Measurements from ENCODE around the gene CHRM3. TPM values are rescaled to one million over a fixed set of nuclear protein-coding genes. Genes with fewer than 3 reads are reported as not detected.

CHRM3 gene
- total RNA-seq, 1 donor from 2014 or later: 1.1 TPM

GRCh38 chr1:239421811-239422210, 35.4 kb downstream of the CHRM3 start:
- Mint-ChIP-seq H3K4me3 (ENCODE audit: unreplicated experiment) (no peak overlapping the region), H3K9me3 (ENCODE audit: unreplicated experiment) (no peaks in the 10 kb centered on the region), H3K36me3 (ENCODE audit: low read depth, unreplicated experiment) (no peaks in the 10 kb centered on the region), H3K27me3 (ENCODE audit: low read depth, unreplicated experiment) (no peaks in the 10 kb centered on the region), H3K27ac (ENCODE audit: unreplicated experiment) (no peak overlapping the region), H3K4me1 (ENCODE audit: low read depth, unreplicated experiment) (no peaks in the 10 kb centered on the region)
- Histone ChIP-seq H3K36me3 (ENCODE audit: insufficient read depth, low read length) (no peaks in the 10 kb centered on the region), H3K27me3 (ENCODE audit: insufficient read depth, low read length) (no peaks in the 10 kb centered on the region), H3K79me2 (ENCODE audit: insufficient read depth, low read length) (no peaks in the 10 kb centered on the region), H3K27ac (ENCODE audit: low read depth, low read length) (no peak overlapping the region), H3K9ac (ENCODE audit: low read length) (no peak overlapping the region), H3K4me1 (ENCODE audit: insufficient read depth, low read length) (no peaks in the 10 kb centered on the region), H2AFZ (ENCODE audit: low read depth, low read length) (no peak overlapping the region), H4K20me1 (ENCODE audit: insufficient read depth, low read length) (no peaks in the 10 kb centered on the region), H3K4me3 (ENCODE audit: insufficient read depth, low read depth, low read length) (no peak overlapping the region), H3K4me2 (ENCODE audit: low read length) (no peak overlapping the region), H3K9me3 (ENCODE audit: insufficient read depth, low read depth, low read length) (no peaks in the 10 kb centered on the region)
- FAIRE-seq: no peak
- TF ChIP-seq EZH2 (IDR thresholded peaks at IDR 0.05; ENCODE audit: insufficient read depth, low read length): no peak
- no peak for TF ChIP-seq CTCF (IDR thresholded peaks at IDR 0.05; ENCODE audit: insufficient read depth, low read depth, low read length)
- peak; percentile 27 for DNase-seq (ENCODE audit: low read depth)

GRCh38 chr1:239422818-239423217, 36.5 kb downstream of the CHRM3 start:
- Histone ChIP-seq H3K4me2 (ENCODE audit: low read length) (no peak overlapping the region), H2AFZ (ENCODE audit: low read depth, low read length) (no peak overlapping the region), H3K9ac (ENCODE audit: low read length) (no peak overlapping the region), H3K27ac (ENCODE audit: low read depth, low read length) (no peak overlapping the region), H3K9me3 (ENCODE audit: insufficient read depth, low read depth, low read length) (no peaks in the 10 kb centered on the region), H3K4me3 (ENCODE audit: insufficient read depth, low read depth, low read length) (no peak overlapping the region), H4K20me1 (ENCODE audit: insufficient read depth, low read length) (no peaks in the 10 kb centered on the region), H3K27me3 (ENCODE audit: insufficient read depth, low read length) (no peaks in the 10 kb centered on the region), H3K4me1 (ENCODE audit: insufficient read depth, low read length) (no peaks in the 10 kb centered on the region), H3K79me2 (ENCODE audit: insufficient read depth, low read length) (no peaks in the 10 kb centered on the region), H3K36me3 (ENCODE audit: insufficient read depth, low read length) (no peaks in the 10 kb centered on the region)
- Mint-ChIP-seq H3K27ac (ENCODE audit: unreplicated experiment) (no peak overlapping the region), H3K9me3 (ENCODE audit: unreplicated experiment) (no peaks in the 10 kb centered on the region), H3K4me1 (ENCODE audit: low read depth, unreplicated experiment) (peaks cover under 1% of the 10 kb centered on the region), H3K27me3 (ENCODE audit: low read depth, unreplicated experiment) (no peaks in the 10 kb centered on the region), H3K36me3 (ENCODE audit: low read depth, unreplicated experiment) (no peaks in the 10 kb centered on the region), H3K4me3 (ENCODE audit: unreplicated experiment) (no peak overlapping the region)
- no peak for DNase-seq (ENCODE audit: low read depth)
- no peak for FAIRE-seq
- TF ChIP-seq EZH2 (IDR thresholded peaks at IDR 0.05; ENCODE audit: insufficient read depth, low read length) (no peak), CTCF (IDR thresholded peaks at IDR 0.05; ENCODE audit: insufficient read depth, low read depth, low read length) (no peak)

GRCh38 chr1:239426821-239427475, 40.6 kb downstream of the CHRM3 start:
- no peak overlapping the region for H3K27ac ChIP-seq (ENCODE audit: low read depth, low read length)
- H3K4me2 ChIP-seq (ENCODE audit: low read length): no peak overlapping the region
- H3K36me3 ChIP-seq (ENCODE audit: insufficient read depth, low read length): no peaks in the 10 kb centered on the region
- no peaks in the 10 kb centered on the region for H3K79me2 ChIP-seq (ENCODE audit: insufficient read depth, low read length)
- H2AFZ ChIP-seq (ENCODE audit: low read depth, low read length): no peak overlapping the region
- H3K9ac ChIP-seq (ENCODE audit: low read length): no peak overlapping the region
- no peak overlapping the region for H3K4me3 ChIP-seq (ENCODE audit: insufficient read depth, low read depth, low read length)
- no peak overlapping the region for H3K4me3 Mint-ChIP-seq (ENCODE audit: unreplicated experiment)
- H3K9me3 Mint-ChIP-seq (ENCODE audit: unreplicated experiment): no peaks in the 10 kb centered on the region
- H4K20me1 ChIP-seq (ENCODE audit: insufficient read depth, low read length): no peaks in the 10 kb centered on the region
- H3K27me3 ChIP-seq (ENCODE audit: insufficient read depth, low read length): no peaks in the 10 kb centered on the region
- no peak overlapping the region for H3K27ac Mint-ChIP-seq (ENCODE audit: unreplicated experiment)
- H3K27me3 Mint-ChIP-seq (ENCODE audit: low read depth, unreplicated experiment): no peaks in the 10 kb centered on the region
- H3K4me1 Mint-ChIP-seq (ENCODE audit: low read depth, unreplicated experiment): peaks cover 11% of the 10 kb centered on the region
- FAIRE-seq (no peak), DNase-seq (ENCODE audit: low read depth) (peak; percentile 13)
- no peaks in the 10 kb centered on the region for H3K4me1 ChIP-seq (ENCODE audit: insufficient read depth, low read length)
- H3K9me3 ChIP-seq (ENCODE audit: insufficient read depth, low read depth, low read length): no peaks in the 10 kb centered on the region
- TF ChIP-seq EZH2 (IDR thresholded peaks at IDR 0.05; ENCODE audit: insufficient read depth, low read length) (no peak), CTCF (IDR thresholded peaks at IDR 0.05; ENCODE audit: insufficient read depth, low read depth, low read length) (no peak)
- H3K36me3 Mint-ChIP-seq (ENCODE audit: low read depth, unreplicated experiment): no peaks in the 10 kb centered on the region

Measured in astrocyte (in vitro differentiated cells and primary cell).